GM03348 (cell line): ENCODE data around the gene HIVEP3.
"Not testable (repeated sequence)": the region's sequence is repeated elsewhere in the genome, so short reads cannot be mapped to it uniquely, and the experiment has no call there.

ENCODE experiments used
- DNase-seq: peaks from one replicate; pipeline ENCODE4 v3.0.0; 2012; ENCODE audit warnings: low spot score

HIVEP3 gene

DNA sequence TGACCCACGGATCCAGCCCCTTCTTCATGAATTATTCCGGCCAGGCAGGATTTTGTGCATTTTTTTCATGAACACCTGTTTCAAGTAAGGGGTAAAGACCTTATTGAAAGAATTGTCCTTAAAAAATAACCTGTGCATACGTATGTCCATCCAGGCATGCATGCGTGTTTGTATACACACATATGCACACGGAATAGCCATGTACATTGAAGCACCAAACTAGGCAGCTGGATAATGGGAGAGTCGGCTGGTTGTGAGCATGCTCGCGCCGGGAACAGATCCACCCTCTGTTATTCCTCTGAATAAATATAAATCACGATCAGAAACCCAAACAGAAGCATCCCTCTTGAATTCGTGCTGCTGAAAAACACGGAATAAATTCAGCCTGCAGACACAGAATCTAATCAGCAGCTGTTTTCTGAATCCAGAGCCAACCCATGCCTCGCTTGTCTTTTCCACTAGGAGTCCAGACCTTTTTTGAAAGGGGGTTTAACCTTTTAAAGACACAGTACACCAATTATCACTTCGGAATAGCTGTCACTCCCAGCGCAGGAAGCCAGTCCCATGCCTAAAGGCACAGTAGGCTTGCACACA lies at the start of gene HIVEP3:
Gene HIVEP3, minus strand, starts transcription at position 473 of the 594 bp plus-strand sequence.
- DNase-seq: peak; percentile 70

DNA sequence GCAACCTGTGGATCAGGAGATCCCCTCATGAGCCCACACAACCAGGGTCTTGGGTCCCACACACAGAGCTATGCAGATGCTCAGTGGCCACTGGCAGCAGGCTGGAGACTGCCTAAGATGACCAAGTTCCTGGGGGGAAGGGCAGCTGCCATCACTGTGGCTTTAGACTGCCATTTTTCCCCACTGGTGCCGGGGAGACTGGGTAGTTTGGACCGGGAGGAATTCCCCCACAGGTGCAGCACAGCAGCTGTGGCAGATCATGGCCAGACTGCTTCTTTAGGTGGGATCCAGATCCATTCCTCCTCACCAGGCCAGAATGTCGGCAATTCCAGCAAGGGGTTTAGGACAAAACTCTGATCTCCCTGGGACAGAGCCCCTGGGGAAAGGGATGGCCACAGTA lies 45.7 kb upstream of the HIVEP3 start:
- DNase-seq: no peak

GRCh38 chr1:41963636-41964035 lies 44.9 kb upstream of the HIVEP3 start:
- peak; percentile 22 for DNase-seq

- DNase-seq: no peak
Observed at GRCh38 chr1:41958015-41958673, 39.4 kb upstream of the HIVEP3 start.

GRCh38 chr1:41957568-41957967 lies 38.8 kb upstream of the HIVEP3 start:
- DNase-seq: peak; percentile 69

DNA sequence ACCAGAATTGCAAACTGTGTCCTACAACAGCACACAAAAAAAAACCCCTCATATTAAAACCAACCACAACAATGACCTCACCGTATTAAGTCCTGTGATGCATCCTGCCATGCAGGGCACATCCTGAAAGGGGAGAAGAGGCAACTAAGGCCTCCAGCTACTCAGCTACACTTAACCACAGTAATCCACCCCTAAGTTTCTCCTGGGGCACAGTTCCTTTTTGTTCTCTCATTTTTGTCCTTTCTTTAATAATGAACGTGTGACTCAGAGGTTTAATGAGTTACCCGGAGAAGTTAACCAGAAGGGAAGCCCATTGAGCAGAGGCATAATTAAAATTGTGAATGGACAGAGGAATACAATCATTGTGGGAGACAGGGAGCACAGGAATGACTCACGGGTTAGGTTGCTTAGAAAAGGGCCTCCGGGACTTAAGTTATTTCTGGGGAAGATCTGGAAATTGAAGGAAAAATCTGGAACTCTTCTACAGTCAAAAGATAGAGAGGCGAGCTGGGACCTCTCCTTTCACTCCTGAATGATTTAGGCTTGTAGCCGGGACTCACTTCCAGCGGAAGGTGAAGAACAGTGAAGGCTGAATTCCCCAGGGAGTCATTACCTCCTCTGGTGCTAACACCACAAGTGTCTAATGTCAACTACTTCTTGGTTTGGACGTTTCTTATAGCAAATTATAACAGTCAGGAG lies 36.9 kb upstream of the HIVEP3 start:
- DNase-seq: peak; percentile 63

GRCh38 chr1:41954533-41954944 lies 35.8 kb upstream of the HIVEP3 start:
- DNase-seq: peak; percentile 71

- no peak for DNase-seq
Observed at GRCh38 chr1:41953291-41953690, 34.6 kb upstream of the HIVEP3 start.

DNA sequence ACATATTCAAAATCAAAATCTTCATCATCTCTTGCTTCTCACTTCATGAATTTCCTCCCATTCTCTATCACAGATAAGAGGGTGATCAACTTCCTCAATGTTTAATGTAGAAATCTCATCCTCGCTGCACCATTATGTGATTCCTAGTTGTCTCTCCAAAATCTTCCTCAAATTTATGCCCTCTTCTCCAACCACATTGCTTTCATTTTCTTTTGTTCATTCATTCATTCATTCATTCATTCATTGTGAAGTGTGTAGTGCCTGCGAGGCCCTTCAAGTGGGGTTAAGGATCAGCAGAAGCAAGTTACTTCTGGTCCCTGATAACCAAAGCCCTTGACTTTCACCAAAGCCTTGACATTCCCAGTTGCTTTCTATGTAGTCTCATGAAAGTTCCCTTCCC lies 33.5 kb upstream of the HIVEP3 start:
- no peak for DNase-seq

GRCh38 chr1:41951492-41951891 lies 32.8 kb upstream of the HIVEP3 start:
- not testable (repeated sequence) for DNase-seq

DNA sequence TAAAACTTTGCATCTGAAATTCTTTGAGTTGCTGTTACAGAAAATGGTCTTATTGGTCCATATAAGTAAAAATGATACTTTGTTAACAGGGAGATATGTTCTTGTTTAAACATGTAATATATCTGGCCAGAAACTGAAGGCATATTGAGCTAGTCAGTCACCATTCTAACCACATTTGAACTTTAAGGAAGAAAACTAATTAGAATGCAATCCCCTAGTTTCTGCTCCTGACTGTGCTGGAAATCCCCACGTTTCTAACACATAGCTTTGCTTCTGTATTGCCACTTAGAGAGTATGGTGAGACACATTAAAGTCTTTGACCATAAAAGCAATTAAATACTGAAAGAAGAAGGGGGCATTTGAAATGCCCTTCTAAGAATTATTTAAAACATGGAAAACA lies 32.1 kb upstream of the HIVEP3 start:
- no peak for DNase-seq

DNA sequence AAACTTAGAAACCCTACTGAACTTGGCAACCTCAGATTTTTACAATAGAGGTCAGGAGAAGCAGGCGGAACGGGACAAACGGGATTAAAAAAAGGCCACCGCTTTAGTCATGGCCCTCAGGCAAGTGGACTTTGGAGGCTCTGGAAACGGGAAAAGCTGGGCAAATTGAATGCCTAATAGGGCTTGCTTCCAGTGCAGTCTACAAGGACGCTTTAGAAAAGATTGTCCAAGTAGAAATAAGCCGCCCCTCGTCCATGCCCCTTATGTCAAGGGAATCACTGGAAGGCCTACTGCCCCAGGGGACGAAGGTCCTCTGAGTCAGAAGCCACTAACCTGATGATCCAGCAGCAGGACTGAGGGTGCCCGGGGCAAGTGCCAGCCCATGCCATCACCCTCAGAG lies 27.2 kb upstream of the HIVEP3 start:
- DNase-seq: not testable (repeated sequence)

DNA sequence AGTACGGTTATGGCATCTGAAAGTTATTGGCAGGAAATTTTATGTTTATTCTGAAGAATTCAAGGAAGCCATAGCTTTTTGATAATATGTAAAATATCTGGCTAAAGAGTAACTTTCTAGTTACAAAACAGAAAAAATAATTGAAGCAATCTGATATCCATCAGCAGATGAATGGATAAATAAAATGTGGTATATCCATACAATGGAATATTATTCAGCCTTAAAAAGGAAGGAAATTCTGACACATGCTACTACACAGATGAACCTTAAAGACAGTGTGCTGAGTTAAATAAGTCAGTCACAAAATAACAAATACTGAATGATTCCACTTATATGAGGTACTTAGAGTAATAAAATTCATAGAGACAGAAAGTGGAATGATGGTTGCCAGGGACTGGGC lies 25.0 kb upstream of the HIVEP3 start:
- no peak for DNase-seq

GRCh38 chr1:41942278-41942677 lies 23.6 kb upstream of the HIVEP3 start:
- no peak for DNase-seq

DNA sequence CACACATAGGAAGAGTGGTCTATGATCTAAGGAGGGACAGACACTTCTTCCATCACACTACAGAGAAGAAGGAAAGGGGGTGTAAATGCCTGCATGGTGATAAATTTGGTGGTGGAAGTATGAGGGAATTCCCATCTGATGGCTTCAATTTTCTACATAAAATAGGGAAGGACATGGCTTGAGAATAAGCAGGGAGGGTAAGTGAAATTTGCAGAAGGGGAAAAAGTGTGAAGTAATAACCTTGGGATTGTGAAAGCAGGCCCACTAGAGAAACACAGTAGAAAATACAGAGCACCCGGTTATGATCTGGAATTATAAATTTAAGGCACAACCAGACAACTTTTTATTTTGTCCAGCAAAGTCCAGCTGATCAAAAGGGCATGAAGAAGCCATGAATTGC lies 22.7 kb upstream of the HIVEP3 start:
- DNase-seq: no peak

DNA sequence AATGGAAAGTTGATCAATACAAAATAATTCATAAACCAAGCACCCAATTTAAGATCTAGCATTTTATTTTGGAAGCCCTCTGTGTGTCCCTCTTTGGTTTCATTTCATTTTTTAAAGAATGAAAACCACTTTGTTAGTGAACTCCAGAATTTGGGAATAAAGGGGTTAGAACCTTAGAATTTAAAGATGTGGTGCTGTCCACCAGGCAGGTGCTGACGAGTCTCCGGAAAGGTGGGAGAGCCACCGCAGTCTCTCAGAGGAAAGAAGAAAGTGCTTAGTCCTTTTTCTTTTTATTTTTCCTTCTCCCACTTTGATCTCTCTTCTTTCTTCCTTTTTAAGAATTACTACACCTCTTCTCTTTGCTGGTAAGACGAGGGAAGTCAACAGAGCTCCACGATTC lies 20.5 kb upstream of the HIVEP3 start:
- no peak for DNase-seq

DNA sequence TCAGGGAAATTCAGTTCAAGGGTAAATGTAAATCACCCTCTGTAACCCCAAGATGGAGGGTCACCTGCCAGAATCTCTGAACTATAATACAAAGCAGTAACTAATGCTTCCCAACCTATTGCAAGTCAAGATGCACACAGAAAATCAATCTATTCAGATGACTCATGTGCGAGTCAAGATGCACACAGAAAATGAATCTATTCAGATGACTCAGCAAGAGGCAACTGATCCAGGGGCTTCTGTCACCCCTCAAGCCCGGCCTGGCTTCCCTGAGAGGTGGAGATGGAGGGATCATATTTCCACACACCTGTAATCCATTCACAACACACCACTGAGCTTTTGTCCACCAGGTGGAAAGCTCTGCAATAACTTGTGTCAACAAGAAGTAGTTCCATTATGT lies 17.4 kb upstream of the HIVEP3 start:
- DNase-seq: no peak

GRCh38 chr1:41935226-41935625 lies 16.5 kb upstream of the HIVEP3 start:
- peak; percentile 27 for DNase-seq

- no peak for DNase-seq
Observed at GRCh38 chr1:41933106-41933505, 14.4 kb upstream of the HIVEP3 start.

DNA sequence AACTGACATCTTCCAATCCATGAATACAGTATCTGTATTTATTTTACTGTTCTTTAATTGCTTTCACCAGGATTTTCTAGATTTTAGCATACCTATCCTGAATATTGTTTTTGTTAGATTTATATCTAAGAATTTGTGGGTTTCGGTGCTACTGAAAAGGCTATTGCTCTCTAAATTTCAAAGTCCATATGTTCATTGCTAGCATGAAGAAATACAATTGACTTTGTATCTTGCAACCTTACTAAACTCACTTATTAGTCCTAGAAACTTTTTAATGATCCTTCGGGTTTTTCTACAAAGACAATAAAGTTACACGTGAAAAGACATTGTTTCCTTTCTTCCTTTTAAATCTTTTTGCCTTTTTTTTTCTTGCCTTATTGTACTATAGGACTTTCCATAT lies 12.9 kb upstream of the HIVEP3 start:
- no peak for DNase-seq

DNA sequence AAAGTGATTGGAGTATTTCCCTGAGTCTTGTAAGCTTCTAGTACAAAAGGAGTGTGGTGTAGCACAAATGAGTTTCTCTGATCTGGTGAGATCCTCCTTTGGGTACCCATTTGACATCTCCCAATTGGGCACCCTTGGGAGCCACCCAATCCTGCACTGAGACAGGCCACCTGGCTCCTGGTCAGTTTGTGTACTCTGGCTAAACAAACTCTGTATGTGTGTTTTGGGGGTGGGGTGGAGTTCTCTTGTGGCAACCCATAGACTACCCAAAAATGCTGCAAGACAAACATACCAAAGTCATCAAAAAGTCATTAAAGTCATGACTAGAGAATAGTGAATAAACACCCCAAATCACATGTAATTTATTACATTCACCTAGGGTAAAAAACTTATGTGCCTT lies 8.4 kb upstream of the HIVEP3 start:
- DNase-seq: no peak

- no peak for DNase-seq
Observed at GRCh38 chr1:41925712-41926111, 7.0 kb upstream of the HIVEP3 start.

DNA sequence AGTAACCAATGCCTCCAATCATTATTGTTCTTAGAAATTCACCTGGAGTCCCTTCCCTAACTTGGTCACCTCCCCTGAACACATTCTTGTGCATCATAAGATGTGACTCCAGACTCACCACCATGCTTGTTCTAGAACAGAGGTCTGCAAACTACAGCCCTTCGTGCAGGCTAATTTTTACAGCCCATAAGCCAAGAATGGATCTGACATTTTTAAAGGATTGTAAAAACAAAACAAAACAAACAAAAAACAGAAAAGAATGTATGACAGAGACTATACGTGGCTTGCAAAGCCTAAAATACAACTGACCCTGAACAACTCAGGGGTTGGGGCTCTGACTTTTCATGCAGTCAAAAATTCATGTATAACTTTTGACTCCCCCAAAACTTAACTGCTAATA lies 6.2 kb upstream of the HIVEP3 start:
- no peak for DNase-seq

DNA sequence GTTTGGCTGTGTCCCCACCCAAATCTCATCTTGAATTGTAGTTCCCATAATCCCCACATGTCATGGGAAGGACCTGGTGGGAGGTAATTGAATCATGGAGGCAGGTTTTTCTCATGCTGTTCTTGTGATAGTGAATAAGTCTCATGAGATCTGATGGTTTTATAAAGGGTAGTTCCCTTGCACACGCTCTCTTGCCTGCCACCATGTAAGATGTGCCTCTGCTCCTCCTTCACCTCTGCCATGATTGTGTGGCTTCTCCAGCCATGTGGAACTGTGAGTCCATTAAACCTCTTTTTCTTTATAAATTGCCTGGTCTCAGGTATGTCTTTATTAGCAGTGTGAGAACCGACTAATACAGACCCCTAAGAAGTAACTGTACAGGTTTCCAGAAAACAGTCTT lies 2.5 kb upstream of the HIVEP3 start:
- DNase-seq: not testable (repeated sequence)
